ENCODE results near the gene RNF8.

The RNF8 gene

DNA sequence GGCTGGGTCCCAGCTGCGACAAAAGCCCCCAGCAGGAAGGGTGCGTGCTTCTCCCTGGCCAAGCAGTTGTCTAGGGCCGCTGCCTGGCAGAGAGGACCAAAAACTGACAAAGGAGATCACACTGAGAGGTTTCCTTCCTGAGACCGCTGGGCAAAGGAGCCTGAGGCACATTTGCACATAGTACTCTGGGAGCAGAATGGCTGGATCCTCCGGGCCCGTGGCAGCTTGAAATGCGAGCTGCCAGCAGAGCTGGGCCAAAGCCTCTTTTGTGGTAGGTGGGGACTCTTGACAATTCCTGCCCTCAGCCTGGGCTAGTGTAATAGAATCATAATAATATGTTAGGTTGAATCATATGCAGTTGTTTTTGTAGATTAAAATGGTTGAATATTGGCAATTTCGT, 33.1 kb upstream of the RNF8 start:
- DNase-seq (no peak), ATAC-seq (ENCODE audit: insufficient read depth, low read depth) (no peak)
- Histone ChIP-seq H2AFZ (ENCODE audit: low read depth, low read length) (no peak overlapping the region), H3K9ac (ENCODE audit: low read depth, low read length) (no peak overlapping the region), H3K79me2 (ENCODE audit: insufficient read depth, low read length) (no peaks in the 10 kb centered on the region), H3K36me3 (ENCODE audit: insufficient read depth, low read length) (peaks cover 77% of the 10 kb centered on the region), H3K9me3 (ENCODE audit: insufficient read depth, low read length, severe bottlenecking) (no peaks in the 10 kb centered on the region), H3K4me2 (ENCODE audit: insufficient read depth, low read length) (no peak overlapping the region), H3K27ac (ENCODE audit: low read length) (no peak overlapping the region), H4K20me1 (ENCODE audit: insufficient read depth, low read length) (no peaks in the 10 kb centered on the region), H3K4me1 (ENCODE audit: insufficient read depth, low read length) (no peaks in the 10 kb centered on the region), H3K27me3 (ENCODE audit: insufficient read depth, low read length, poor library complexity) (no peaks in the 10 kb centered on the region), H3K4me3 (ENCODE audit: low read depth in 1 of 2, low read length in 2 of 2) (no peak overlapping the region)
- TF ChIP-seq, protein P1, sequence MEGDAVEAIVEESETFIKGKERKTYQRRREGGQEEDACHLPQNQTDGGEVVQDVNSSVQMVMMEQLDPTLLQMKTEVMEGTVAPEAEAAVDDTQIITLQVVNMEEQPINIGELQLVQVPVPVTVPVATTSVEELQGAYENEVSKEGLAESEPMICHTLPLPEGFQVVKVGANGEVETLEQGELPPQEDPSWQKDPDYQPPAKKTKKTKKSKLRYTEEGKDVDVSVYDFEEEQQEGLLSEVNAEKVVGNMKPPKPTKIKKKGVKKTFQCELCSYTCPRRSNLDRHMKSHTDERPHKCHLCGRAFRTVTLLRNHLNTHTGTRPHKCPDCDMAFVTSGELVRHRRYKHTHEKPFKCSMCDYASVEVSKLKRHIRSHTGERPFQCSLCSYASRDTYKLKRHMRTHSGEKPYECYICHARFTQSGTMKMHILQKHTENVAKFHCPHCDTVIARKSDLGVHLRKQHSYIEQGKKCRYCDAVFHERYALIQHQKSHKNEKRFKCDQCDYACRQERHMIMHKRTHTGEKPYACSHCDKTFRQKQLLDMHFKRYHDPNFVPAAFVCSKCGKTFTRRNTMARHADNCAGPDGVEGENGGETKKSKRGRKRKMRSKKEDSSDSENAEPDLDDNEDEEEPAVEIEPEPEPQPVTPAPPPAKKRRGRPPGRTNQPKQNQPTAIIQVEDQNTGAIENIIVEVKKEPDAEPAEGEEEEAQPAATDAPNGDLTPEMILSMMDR (IDR thresholded peaks at IDR 0.05; ENCODE audit: borderline replicate concordance, extremely low read depth, low read length, poor library complexity, severe bottlenecking), result no peak
- no peak for TF ChIP-seq EZH2 (IDR thresholded peaks at IDR 0.05; ENCODE audit: borderline replicate concordance, low read depth, low read length, severe bottlenecking)

DNA sequence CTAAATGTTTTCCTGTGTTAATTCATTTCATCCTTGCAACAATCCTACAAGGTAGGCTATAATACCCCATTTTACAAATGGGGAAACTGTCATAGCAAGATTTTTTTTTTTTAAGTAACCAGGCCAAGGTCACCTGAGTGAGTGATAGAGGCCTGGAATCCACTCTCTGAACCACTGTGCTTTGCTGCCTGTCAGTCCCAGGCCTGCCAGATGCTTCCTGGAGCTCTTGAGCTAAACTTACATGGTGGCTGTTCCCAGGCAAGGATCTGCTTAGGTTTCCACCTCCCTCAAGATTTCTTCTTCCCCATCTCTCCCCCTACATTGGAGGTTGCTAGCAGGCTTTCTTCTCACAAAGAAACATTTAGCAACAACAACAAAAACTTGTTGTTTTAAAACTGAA, 32.7 kb upstream of the RNF8 start:
- Histone ChIP-seq H3K4me1 (ENCODE audit: insufficient read depth, low read length) (no peaks in the 10 kb centered on the region), H3K4me2 (ENCODE audit: insufficient read depth, low read length) (no peak overlapping the region), H3K79me2 (ENCODE audit: insufficient read depth, low read length) (no peaks in the 10 kb centered on the region), H3K4me3 (ENCODE audit: low read depth in 1 of 2, low read length in 2 of 2) (no peak overlapping the region), H3K9ac (ENCODE audit: low read depth, low read length) (no peak overlapping the region), H3K27ac (ENCODE audit: low read length) (no peak overlapping the region), H4K20me1 (ENCODE audit: insufficient read depth, low read length) (no peaks in the 10 kb centered on the region), H3K9me3 (ENCODE audit: insufficient read depth, low read length, severe bottlenecking) (no peaks in the 10 kb centered on the region), H2AFZ (ENCODE audit: low read depth, low read length) (no peak overlapping the region), H3K27me3 (ENCODE audit: insufficient read depth, low read length, poor library complexity) (no peaks in the 10 kb centered on the region), H3K36me3 (ENCODE audit: insufficient read depth, low read length) (peaks cover 72% of the 10 kb centered on the region)
- no peak for DNase-seq
- TF ChIP-seq, protein P1 (IDR thresholded peaks at IDR 0.05; ENCODE audit: borderline replicate concordance, extremely low read depth, low read length, poor library complexity, severe bottlenecking), result no peak
- no peak for TF ChIP-seq EZH2 (IDR thresholded peaks at IDR 0.05; ENCODE audit: borderline replicate concordance, low read depth, low read length, severe bottlenecking)
- no peak for ATAC-seq (ENCODE audit: insufficient read depth, low read depth)

DNA sequence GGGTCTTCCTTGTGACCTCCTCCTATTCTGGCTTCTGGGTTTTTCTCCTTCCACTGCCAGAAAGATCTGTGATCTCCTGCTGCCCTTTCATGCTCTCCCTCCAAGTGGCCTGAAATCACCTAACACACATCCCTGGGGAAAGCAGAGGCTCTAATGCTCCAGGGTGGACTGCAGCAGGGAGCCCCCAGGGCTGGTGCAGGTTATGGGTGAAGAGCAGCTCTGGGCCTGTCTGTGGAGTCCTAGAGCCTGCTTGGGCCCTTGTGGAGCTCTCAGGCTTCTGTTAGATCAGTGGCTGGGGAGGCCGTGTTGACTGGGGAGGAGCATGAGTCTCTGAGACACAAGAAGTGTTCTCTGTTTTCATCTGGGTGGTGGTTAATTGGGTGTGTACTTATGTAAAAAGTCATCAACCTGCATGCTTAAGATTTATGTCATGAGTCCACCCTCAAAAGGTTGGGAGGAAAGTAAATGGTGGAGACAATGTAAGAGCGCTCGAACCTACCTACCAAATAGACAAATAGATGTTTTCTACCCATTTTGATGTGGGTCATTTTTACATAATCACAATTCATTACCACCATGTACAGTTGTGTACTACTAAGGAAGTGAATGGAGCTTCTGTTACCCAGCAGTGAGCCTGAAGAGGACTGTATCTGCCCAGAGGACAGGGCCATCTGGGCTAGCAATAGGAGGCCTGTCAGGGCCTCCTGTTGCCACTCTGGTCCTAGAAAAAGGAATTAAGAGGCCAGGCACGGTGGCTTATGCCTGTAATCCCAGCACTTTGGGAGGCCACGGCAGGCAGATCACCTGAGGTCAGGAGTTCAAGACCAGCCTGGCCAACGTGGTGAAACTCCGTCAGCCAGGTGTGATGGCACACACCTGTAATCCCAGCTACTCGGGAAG, 32.0 kb upstream of the RNF8 start:
- Histone ChIP-seq H3K27me3 (ENCODE audit: insufficient read depth, low read length, poor library complexity) (no peaks in the 10 kb centered on the region), H3K79me2 (ENCODE audit: insufficient read depth, low read length) (no peaks in the 10 kb centered on the region), H3K9ac (ENCODE audit: low read depth, low read length) (no peak overlapping the region), H3K9me3 (ENCODE audit: insufficient read depth, low read length, severe bottlenecking) (no peaks in the 10 kb centered on the region), H3K4me2 (ENCODE audit: insufficient read depth, low read length) (no peak overlapping the region), H3K4me3 (ENCODE audit: low read depth in 1 of 2, low read length in 2 of 2) (no peak overlapping the region), H4K20me1 (ENCODE audit: insufficient read depth, low read length) (no peaks in the 10 kb centered on the region), H2AFZ (ENCODE audit: low read depth, low read length) (no peak overlapping the region), H3K27ac (ENCODE audit: low read length) (peak overlapping the region; percentile 3; the same call in 1 of the 2 replicates), H3K36me3 (ENCODE audit: insufficient read depth, low read length) (peaks cover 65% of the 10 kb centered on the region), H3K4me1 (ENCODE audit: insufficient read depth, low read length) (no peaks in the 10 kb centered on the region)
- ATAC-seq (ENCODE audit: insufficient read depth, low read depth) (no peak), DNase-seq (no peak)
- no peak for TF ChIP-seq EZH2 (IDR thresholded peaks at IDR 0.05; ENCODE audit: borderline replicate concordance, low read depth, low read length, severe bottlenecking)

DNA sequence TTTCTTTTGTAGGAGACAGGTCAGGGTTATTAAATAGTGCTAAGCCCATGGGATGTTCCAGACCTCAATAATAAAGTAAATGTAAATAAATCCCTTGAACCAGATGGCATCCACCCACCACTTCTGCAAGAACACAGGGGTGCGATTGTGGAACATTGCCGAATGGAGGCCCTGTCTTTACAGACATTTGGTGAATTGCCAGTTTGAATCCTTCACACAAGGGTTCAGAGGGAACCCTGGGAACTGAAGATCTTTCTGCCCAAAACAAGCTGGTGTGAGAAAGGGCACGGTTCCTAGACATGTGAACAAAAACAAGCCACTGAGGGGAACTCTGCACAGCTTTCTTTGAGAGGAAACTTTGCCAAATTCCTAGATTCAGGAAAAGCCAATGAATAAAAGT, 30.2 kb upstream of the RNF8 start:
- H2AFZ ChIP-seq (ENCODE audit: low read depth, low read length), result no peak overlapping the region
- no peaks in the 10 kb centered on the region for H3K79me2 ChIP-seq (ENCODE audit: insufficient read depth, low read length)
- no peak for DNase-seq
- no peaks in the 10 kb centered on the region for H3K4me1 ChIP-seq (ENCODE audit: insufficient read depth, low read length)
- H4K20me1 ChIP-seq (ENCODE audit: insufficient read depth, low read length), result no peaks in the 10 kb centered on the region
- ATAC-seq (ENCODE audit: insufficient read depth, low read depth), result no peak
- H3K27me3 ChIP-seq (ENCODE audit: insufficient read depth, low read length, poor library complexity), result no peaks in the 10 kb centered on the region
- H3K4me3 ChIP-seq (ENCODE audit: low read depth in 1 of 2, low read length in 2 of 2), result no peak overlapping the region
- no peak overlapping the region for H3K27ac ChIP-seq (ENCODE audit: low read length)
- H3K9me3 ChIP-seq (ENCODE audit: insufficient read depth, low read length, severe bottlenecking), result no peaks in the 10 kb centered on the region
- peaks cover 50% of the 10 kb centered on the region for H3K36me3 ChIP-seq (ENCODE audit: insufficient read depth, low read length)
- no peak overlapping the region for H3K4me2 ChIP-seq (ENCODE audit: insufficient read depth, low read length)
- H3K9ac ChIP-seq (ENCODE audit: low read depth, low read length), result no peak overlapping the region
- TF ChIP-seq EZH2 (IDR thresholded peaks at IDR 0.05; ENCODE audit: borderline replicate concordance, low read depth, low read length, severe bottlenecking), result no peak
- TF ChIP-seq, protein P1 (IDR thresholded peaks at IDR 0.05; ENCODE audit: borderline replicate concordance, extremely low read depth, low read length, poor library complexity, severe bottlenecking), result no peak
